ENCODE data around the gene CAMKV. TPM values are rescaled to one million over a fixed set of nuclear protein-coding genes. Genes with fewer than 3 reads are reported as not detected.

CAMKV gene
- total and polyA plus RNA-seq, 2 of the 8 experiments (the other 6 are each of a cell fraction or from before 2014, with no cell fraction given) = 56.3 to 66.4 TPM

DNA sequence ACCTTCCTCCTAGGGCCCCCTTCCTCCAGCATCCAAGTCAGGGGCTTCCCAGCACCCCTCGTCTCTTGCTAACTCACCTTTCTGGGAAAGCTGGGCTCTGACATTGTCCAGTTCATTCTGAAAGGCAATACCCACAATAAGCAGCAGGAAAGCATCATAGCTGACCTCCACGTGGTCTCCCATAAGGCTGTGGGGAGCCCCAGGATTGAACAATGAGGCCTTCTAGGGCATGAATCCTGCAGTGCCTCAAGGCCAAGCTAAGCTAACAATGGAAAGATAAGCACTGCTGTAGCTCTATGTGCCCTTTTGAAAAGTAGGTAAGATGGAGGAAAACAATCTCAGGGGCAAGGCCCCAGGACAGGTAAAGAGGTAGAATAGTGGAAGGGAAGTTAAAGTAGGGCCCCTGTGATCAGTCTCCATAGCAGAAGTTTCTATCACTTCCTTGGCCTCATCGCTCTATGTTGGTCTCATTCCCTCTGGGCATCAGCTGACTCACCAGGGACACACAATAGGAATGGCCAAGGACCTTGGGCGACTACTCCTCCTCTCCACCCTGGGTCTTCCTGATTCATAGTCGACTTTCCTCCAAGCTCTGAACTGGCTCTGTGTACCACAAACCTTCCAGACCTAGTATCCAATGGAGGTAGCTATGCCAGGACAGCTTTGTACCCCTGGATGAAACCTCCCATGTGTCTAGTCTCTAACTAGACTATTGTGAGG lies 25.1 kb downstream of the CAMKV start:
- DNase-seq (ENCODE audit: low read depth in 1 of 2, low spot score in 2 of 2) (no peak), FAIRE-seq (no peak)
- Histone ChIP-seq H2BK15ac (ENCODE audit: low read length) (no peak overlapping the region), H3K23ac (ENCODE audit: insufficient read length) (no peak overlapping the region), H3K4me3 (ENCODE audit: extremely low read depth in 1 of 4, insufficient read depth in 2 of 4, low read depth in 3 of 4, low read length in 4 of 4) (no peak overlapping the region), H3K18ac (ENCODE audit: extremely low read depth, low read length) (no peak overlapping the region), H2AFZ (ENCODE audit: low read length) (no peak overlapping the region), H3K27ac (ENCODE audit: low read depth, low read length) (no peak overlapping the region), H3K14ac (ENCODE audit: insufficient read length) (no peak overlapping the region), H2BK12ac (ENCODE audit: low read depth, low read length) (no peak overlapping the region), H2BK20ac (ENCODE audit: low read length) (no peak overlapping the region), H3K23me2 (ENCODE audit: low read depth, low read length) (no peaks in the 10 kb centered on the region), H4K91ac (replicated peaks; ENCODE audit: insufficient read length, low read length) (no peak overlapping the region), H2BK5ac (ENCODE audit: low read depth, low read length) (no peak overlapping the region), H3K9ac (replicated peaks in 1 of 4; ENCODE audit: extremely low read depth in 1 of 4, low read depth in 3 of 4, low read length in 3 of 4) (no peak overlapping the region), H2AK5ac (ENCODE audit: low read depth, low read length) (no peak overlapping the region), H3K27me3 (replicated peaks in 1 of 4; ENCODE audit: control insufficient read depth in 3 of 4, extremely low read depth in 1 of 4, insufficient read depth in 3 of 4, low read length in 3 of 4) (no peaks in the 10 kb centered on the region), H3K79me2 (ENCODE audit: control insufficient read depth in 1 of 2, insufficient read depth in 2 of 2, low read length in 2 of 2) (no peaks in the 10 kb centered on the region), H4K8ac (ENCODE audit: extremely low read depth, insufficient read depth, low read length) (no peak overlapping the region), H3K4me1 (replicated peaks in 1 of 4; ENCODE audit: control insufficient read depth in 3 of 4, insufficient read depth in 4 of 4, low read length in 3 of 4) (peaks cover 0 to 6% (median 0%) of the 10 kb centered on the region in 4 experiments; a peak in 2 of 7 replicates), H3K4me2 (ENCODE audit: insufficient read depth in 1 of 2, low read depth in 2 of 2, low read length in 2 of 2) (no peak overlapping the region), H2BK120ac (replicated peaks; ENCODE audit: low read depth, low read length) (no peak overlapping the region), H4K5ac (ENCODE audit: insufficient read length, low read depth, low read length) (no peak overlapping the region), H3K79me1 (ENCODE audit: low read depth, low read length) (peaks cover 2% of the 10 kb centered on the region; the same call in 1 of the 2 replicates), H3K4ac (replicated peaks; ENCODE audit: insufficient read length, low read depth, low read length) (no peak overlapping the region), H4K20me1 (replicated peaks in 1 of 2; ENCODE audit: control insufficient read depth in 1 of 2, insufficient read depth in 2 of 2, low read length in 2 of 2) (peaks cover 0 to 5% of the 10 kb centered on the region in 2 experiments), H3K9me3 (ENCODE audit: insufficient read depth in 2 of 2, low read depth in 1 of 2, low read length in 1 of 2) (no peaks in the 10 kb centered on the region), H3K36me3 (ENCODE audit: control insufficient read depth in 2 of 4, insufficient read depth in 4 of 4, low read length in 3 of 4) (peaks cover 2 to 43% (median 31%) of the 10 kb centered on the region in 4 experiments; a peak in 6 of 8 replicates), H3K56ac (replicated peaks; ENCODE audit: insufficient read length, low read depth, low read length) (no peak overlapping the region)
- ChIA-PET CTCF (ENCODE audit: partially characterized antibody) (interaction anchor here (1.1 to 15.2 kb wide), 10 partner anchors 10 to 85 kb away, joined by 4 to 306 read pairs (median 6); partner anchors contain the start of genes CDHR4, INKA1, MON1A and MST1R), POLR2A (ENCODE audit: partially characterized antibody) (interaction anchor here (1.0 to 1.3 kb wide), 4 partner anchors 14 to 66 kb away, joined by 3 to 4 read pairs (median 4); no protein-coding TSS in a partner anchor)
- 82% methylated on average over 5 of the region's 5 CpGs; no CpG with 5 or more reads in 1 of the 2 experiments for WGBS, 2 experiments (ENCODE audit: extremely low coverage in 1 of 2, insufficient coverage in 1 of 2, insufficient read length in 1 of 2, insufficient replicate concordance in 2 of 2, low coverage in 1 of 2, low lambda C conversion rate in 2 of 2, missing lambda C conversion rate in 1 of 2)
- no peak for TF ChIP-seq JUND (IDR thresholded peaks at IDR 0.05; ENCODE audit: low read length)
- no peak for TF ChIP-seq SP2 (IDR thresholded peaks at IDR 0.05; ENCODE audit: low read length)
- no peak for TF ChIP-seq JUN (IDR thresholded peaks at IDR 0.05; ENCODE audit: low read depth, low read length)
- TF ChIP-seq, protein P1, sequence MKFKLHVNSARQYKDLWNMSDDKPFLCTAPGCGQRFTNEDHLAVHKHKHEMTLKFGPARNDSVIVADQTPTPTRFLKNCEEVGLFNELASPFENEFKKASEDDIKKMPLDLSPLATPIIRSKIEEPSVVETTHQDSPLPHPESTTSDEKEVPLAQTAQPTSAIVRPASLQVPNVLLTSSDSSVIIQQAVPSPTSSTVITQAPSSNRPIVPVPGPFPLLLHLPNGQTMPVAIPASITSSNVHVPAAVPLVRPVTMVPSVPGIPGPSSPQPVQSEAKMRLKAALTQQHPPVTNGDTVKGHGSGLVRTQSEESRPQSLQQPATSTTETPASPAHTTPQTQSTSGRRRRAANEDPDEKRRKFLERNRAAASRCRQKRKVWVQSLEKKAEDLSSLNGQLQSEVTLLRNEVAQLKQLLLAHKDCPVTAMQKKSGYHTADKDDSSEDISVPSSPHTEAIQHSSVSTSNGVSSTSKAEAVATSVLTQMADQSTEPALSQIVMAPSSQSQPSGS (IDR thresholded peaks at IDR 0.05; ENCODE audit: low read length) = no peak
- TF ChIP-seq RNF2 (IDR thresholded peaks at IDR 0.05; ENCODE audit: borderline replicate concordance, low read depth, low read length, missing control alignments, poor library complexity, severe bottlenecking) = no peak
- no peak for TF ChIP-seq RBBP5 (IDR thresholded peaks at IDR 0.05; ENCODE audit: borderline replicate concordance, low read depth, low read length)
- TF ChIP-seq, protein P2, sequence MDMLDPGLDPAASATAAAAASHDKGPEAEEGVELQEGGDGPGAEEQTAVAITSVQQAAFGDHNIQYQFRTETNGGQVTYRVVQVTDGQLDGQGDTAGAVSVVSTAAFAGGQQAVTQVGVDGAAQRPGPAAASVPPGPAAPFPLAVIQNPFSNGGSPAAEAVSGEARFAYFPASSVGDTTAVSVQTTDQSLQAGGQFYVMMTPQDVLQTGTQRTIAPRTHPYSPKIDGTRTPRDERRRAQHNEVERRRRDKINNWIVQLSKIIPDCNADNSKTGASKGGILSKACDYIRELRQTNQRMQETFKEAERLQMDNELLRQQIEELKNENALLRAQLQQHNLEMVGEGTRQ (IDR thresholded peaks at IDR 0.05; ENCODE audit: low read length) = no peak
- TF ChIP-seq KDM5A (IDR thresholded peaks at IDR 0.05; ENCODE audit: low read length) = no peak
- TF ChIP-seq SRF (IDR thresholded peaks at IDR 0.05; ENCODE audit: low read depth, low read length) = no peak
